ENCODE measurements around the gene HLCS. TPM values are rescaled to one million over a fixed set of nuclear protein-coding genes. Genes with fewer than 3 reads are reported as not detected.

Gene HLCS
- total RNA-seq, 1 experiment from 2014 or later: 12.7 TPM

DNA sequence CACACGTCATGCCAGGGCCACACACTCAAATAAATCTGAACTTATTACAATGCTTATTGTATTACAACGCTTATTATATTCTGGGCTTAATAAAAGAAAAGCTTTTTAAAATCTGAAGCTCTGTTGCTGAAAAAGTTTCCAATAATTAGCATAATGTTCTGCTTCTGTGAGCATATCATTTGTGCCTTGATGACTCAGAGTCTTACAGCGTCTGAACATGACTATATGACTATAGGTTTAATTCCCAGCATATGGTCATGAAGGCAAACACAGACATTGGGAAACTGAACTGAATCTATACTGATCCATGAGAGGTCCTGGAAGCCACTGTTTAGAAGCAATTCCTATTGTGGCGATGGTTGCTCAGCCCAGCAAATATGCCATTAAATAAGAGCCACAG is 201.2 kb downstream of the HLCS start:
- H4K8ac ChIP-seq (replicated peaks; ENCODE audit: insufficient read length, low read depth, low read length): no peak overlapping the region
- Mint-ChIP-seq H3K4me1 (peaks cover 19 to 22% of the 10 kb centered on the region in 2 experiments), H3K36me3 (ENCODE audit: insufficient read depth in 1 of 3, low read depth in 3 of 3) (peaks cover 0 to 2% (median 0%) of the 10 kb centered on the region in 3 experiments; a peak in 1 of 7 replicates), H3K9me3 (no peaks in the 10 kb centered on the region), H3K27me3 (ENCODE audit: low read depth) (no peaks in the 10 kb centered on the region), H3K4me3 (no peak overlapping the region), H3K27ac (no peak overlapping the region)
- no peaks in the 10 kb centered on the region; the same call in 1 of the 2 replicates for H3K4me1 ChIP-seq (ENCODE audit: insufficient read depth, low read length)
- H2BK15ac ChIP-seq (ENCODE audit: low read depth, low read length): no peak overlapping the region
- H2AFZ ChIP-seq (ENCODE audit: low read length): no peak overlapping the region
- no peak for DNase-seq
- no peaks in the 10 kb centered on the region for H3K79me2 ChIP-seq (ENCODE audit: insufficient read depth, low read length)
- H3K4me2 ChIP-seq (ENCODE audit: insufficient read depth, insufficient read length, low read length): no peak overlapping the region
- H3T11ph ChIP-seq (ENCODE audit: low read length): no peak overlapping the region
- no peak overlapping the region for H2BK12ac ChIP-seq (ENCODE audit: insufficient read length, low read depth, low read length)
- H2BK20ac ChIP-seq (ENCODE audit: low read depth, low read length, poor library complexity, severe bottlenecking): no peak overlapping the region
- H3K4ac ChIP-seq (ENCODE audit: low read depth, low read length): no peak overlapping the region
- H2BK5ac ChIP-seq (ENCODE audit: insufficient read length, low read length): no peak overlapping the region
- no peaks in the 10 kb centered on the region for H3K79me1 ChIP-seq (ENCODE audit: insufficient read depth, low read depth, low read length, poor library complexity, severe bottlenecking)
- no peaks in the 10 kb centered on the region for H4K20me1 ChIP-seq (ENCODE audit: control insufficient read depth, insufficient read depth, insufficient read length)
- no peak overlapping the region for H3K18ac ChIP-seq (ENCODE audit: insufficient read length, low read depth, low read length)
- H2BK120ac ChIP-seq (ENCODE audit: low read depth, low read length, poor library complexity, severe bottlenecking): no peak overlapping the region
- H4K91ac ChIP-seq (ENCODE audit: insufficient read length, low read depth, low read length): no peak overlapping the region
- H3K14ac ChIP-seq (ENCODE audit: insufficient read depth, low read length): no peak overlapping the region
- H3K27me3 ChIP-seq (ENCODE audit: insufficient read depth, low read length): no peaks in the 10 kb centered on the region
- no peak overlapping the region for H3K9ac ChIP-seq (ENCODE audit: extremely low read depth, insufficient read length, low read length)
- H3K23ac ChIP-seq (ENCODE audit: insufficient read length, low read depth, low read length): no peak overlapping the region
- no peaks in the 10 kb centered on the region for H3K23me2 ChIP-seq (ENCODE audit: insufficient read length, low read depth, low read length, poor library complexity, severe bottlenecking)
- H2AK5ac ChIP-seq (ENCODE audit: insufficient read length, low read length): no peak overlapping the region
- TF ChIP-seq, protein P1, sequence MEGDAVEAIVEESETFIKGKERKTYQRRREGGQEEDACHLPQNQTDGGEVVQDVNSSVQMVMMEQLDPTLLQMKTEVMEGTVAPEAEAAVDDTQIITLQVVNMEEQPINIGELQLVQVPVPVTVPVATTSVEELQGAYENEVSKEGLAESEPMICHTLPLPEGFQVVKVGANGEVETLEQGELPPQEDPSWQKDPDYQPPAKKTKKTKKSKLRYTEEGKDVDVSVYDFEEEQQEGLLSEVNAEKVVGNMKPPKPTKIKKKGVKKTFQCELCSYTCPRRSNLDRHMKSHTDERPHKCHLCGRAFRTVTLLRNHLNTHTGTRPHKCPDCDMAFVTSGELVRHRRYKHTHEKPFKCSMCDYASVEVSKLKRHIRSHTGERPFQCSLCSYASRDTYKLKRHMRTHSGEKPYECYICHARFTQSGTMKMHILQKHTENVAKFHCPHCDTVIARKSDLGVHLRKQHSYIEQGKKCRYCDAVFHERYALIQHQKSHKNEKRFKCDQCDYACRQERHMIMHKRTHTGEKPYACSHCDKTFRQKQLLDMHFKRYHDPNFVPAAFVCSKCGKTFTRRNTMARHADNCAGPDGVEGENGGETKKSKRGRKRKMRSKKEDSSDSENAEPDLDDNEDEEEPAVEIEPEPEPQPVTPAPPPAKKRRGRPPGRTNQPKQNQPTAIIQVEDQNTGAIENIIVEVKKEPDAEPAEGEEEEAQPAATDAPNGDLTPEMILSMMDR (conservative IDR thresholded peaks at IDR 0.05): no peak
- H3K56ac ChIP-seq (ENCODE audit: insufficient read length, low read depth, low read length): no peak overlapping the region
- H3K9me3 ChIP-seq (ENCODE audit: control insufficient read depth, low read depth, low read length): no peaks in the 10 kb centered on the region
- no peak overlapping the region for H4K5ac ChIP-seq (ENCODE audit: insufficient read length, low read depth, low read length)
- H3K27ac ChIP-seq (ENCODE audit: insufficient read length, low read depth, low read length): no peak overlapping the region
- WGBS (ENCODE audit: extremely low coverage, insufficient read length, low lambda C conversion rate): no CpG with 5 or more reads among the region's 4 CpGs

Data from H9 (cell line).